ENCODE data around the gene SLC12A9. TPM values are rescaled to one million over a fixed set of nuclear protein-coding genes. Genes with fewer than 3 reads are reported as not detected.

Gene SLC12A9
- total and polyA plus RNA-seq, 11 donors = 4.6 to 23.6 (median 7.0) TPM

- Histone ChIP-seq H3K9me3 (no peaks in the 10 kb centered on the region), H3K36me3 (peaks cover 0 to 34% (median 28%) of the 10 kb centered on the region in 9 donors), H3K4me3 (peak overlapping the region; percentile 61 to 86 (median 70)), H3K27me3 (peaks cover 0 to 28% (median 4%) of the 10 kb centered on the region in 9 donors), H3K4me1 (peaks cover 0 to 43% (median 13%) of the 10 kb centered on the region in 12 donors), H3K27ac (peak overlapping the region; percentile 75 to 94 (median 86))
- DNase-seq (no peak), ATAC-seq (no peak)
- TF ChIP-seq CTCF (IDR thresholded peaks at IDR 0.05) (peak in 5 of 12 donors; percentile 9 to 33 (median 18)), POLR2A (IDR thresholded peaks at IDR 0.05) (no peak)
- intact Hi-C loops (cut with DNase I) = loop anchor here in 3 of 10 donors (2.0 kb wide), 2 partner anchors 23 to 27 kb away; partner anchors contain the start of gene SLC12A9 (in 1 of the 3)
- WGBS, 4 donors = 27 to 33% (median 29%) methylated on average over 17 of the region's 17 CpGs
These were observed 26.6 kb upstream of the SLC12A9 start for GRCh38 chr7:100825751-100826513.

- DNase-seq = no peak
- peak overlapping the region; percentile 61 to 86 (median 70) for H3K4me3 ChIP-seq
- peaks cover 0 to 43% (median 13%) of the 10 kb centered on the region in 12 donors for H3K4me1 ChIP-seq
- intact Hi-C loops (cut with DNase I) = loop anchor here in 3 of 10 donors (1.0 to 2.0 kb wide), 3 partner anchors 24 to 26 kb away; partner anchors contain the start of gene SLC12A9 (in 2 of the 3)
- H3K27ac ChIP-seq = peak overlapping the region; percentile 75 to 94 (median 86)
- H3K27me3 ChIP-seq = peaks cover 0 to 28% (median 4%) of the 10 kb centered on the region in 9 donors
- TF ChIP-seq CTCF (IDR thresholded peaks at IDR 0.05) = no peak
- TF ChIP-seq POLR2A (IDR thresholded peaks at IDR 0.05) = no peak
- H3K36me3 ChIP-seq = peaks cover 0 to 26% (median 22%) of the 10 kb centered on the region in 9 donors
- peak in 1 of 4 donors; percentile 7 for ATAC-seq
- no peaks in the 10 kb centered on the region for H3K9me3 ChIP-seq
- WGBS, 4 donors = 1 to 2% (median 1%) methylated on average over 16 to 71 of the region's 71 CpGs
These were observed 25.8 kb upstream of the SLC12A9 start for GRCh38 chr7:100826514-100827329.

GRCh38 chr7:100827330-100828226, 24.9 kb upstream of the SLC12A9 start, which contains the start of gene EPHB4:
TSS of gene EPHB4 (minus strand) at chr7:100827523. CDS start at chr7:100827030, 493 bp downstream.
- peaks cover 0 to 28% (median 4%) of the 10 kb centered on the region in 9 donors for H3K27me3 ChIP-seq

More at GRCh38 chr7:100827330-100828226, 24.9 kb upstream of the SLC12A9 start, which contains the start of gene EPHB4:
- peak in 1 of 2 donors; percentile 45 for TF ChIP-seq POLR2A (IDR thresholded peaks at IDR 0.05)
- TF ChIP-seq CTCF (IDR thresholded peaks at IDR 0.05) = peak in 7 of 12 donors; percentile 20 to 55 (median 34)
- H3K4me3 ChIP-seq = peak within 1 kb of the TSS; percentile 61 to 86 (median 70)
- H3K4me1 ChIP-seq = peaks cover 0 to 43% (median 13%) of the 10 kb centered on the region in 12 donors
- peaks cover 0 to 17% (median 14%) of the 10 kb centered on the region in 9 donors for H3K36me3 ChIP-seq
- DNase-seq = peak; percentile 85 to 88 (median 88)
- WGBS, 4 donors = 1% methylated on average over 21 to 80 of the region's 80 CpGs
- intact Hi-C loops (cut with DNase I) = loop anchor here in 3 of 10 donors (1.0 to 2.0 kb wide), 4 partner anchors 9 to 25 kb away; partner anchors contain the start of gene SLC12A9 (in 2 of the 3)
- peak within 1 kb of the TSS; percentile 75 to 94 (median 86) for H3K27ac ChIP-seq
- peak; percentile 52 to 80 (median 72) for ATAC-seq
- H3K9me3 ChIP-seq = no peaks in the 10 kb centered on the region
